Nephron (organoid): Measurements from ENCODE around the gene ADAP2.

Experiments used
- H3K27ac Mint-ChIP-seq, 3 experiments: 2 replicates each; pipeline ENCODE4 v1.8.0; 2020; ENCODE audit warnings: mixed read lengths in 3 of 3, mild to moderate bottlenecking in 2 of 3, moderate library complexity in 1 of 3
- H3K27me3 Mint-ChIP-seq: 2 replicates; pipeline ENCODE4 v1.8.0; 2021; ENCODE audit warnings: low read depth, mild to moderate bottlenecking, moderate library complexity, mixed read lengths
- H3K36me3 Mint-ChIP-seq: 2 replicates; pipeline ENCODE4 v1.8.0; 2020; ENCODE audit warnings: low read depth, mixed read lengths
- H3K4me1 Mint-ChIP-seq: 2 replicates; pipeline ENCODE4 v1.8.0; 2020; ENCODE audit warnings: mixed read lengths
- H3K4me3 Mint-ChIP-seq, 3 experiments: 2 replicates each; pipeline ENCODE4 v1.8.0; 2020; ENCODE audit warnings: mild to moderate bottlenecking in 3 of 3, mixed read lengths in 3 of 3, moderate library complexity in 2 of 3
- H3K9me3 Mint-ChIP-seq: 2 replicates; pipeline ENCODE4 v1.8.0; 2020; ENCODE audit warnings: mixed read lengths
- CTCF ChIP-seq, 3 experiments: fragments of 200-600 bp; sonication (generic); IDR thresholded peaks; one replicate each; pipeline ENCODE4 v1.5.0; 2021; ENCODE audit warnings: antibody characterized with exemption in 3 of 3; ENCODE audit not compliant: unreplicated experiment in 3 of 3

ADAP2 gene

GRCh38 chr17:31002047-31002446 is 80.3 kb downstream of the ADAP2 start:
- H3K36me3 Mint-ChIP-seq: peaks cover 67% of the 10 kb centered on the region
- H3K9me3 Mint-ChIP-seq: no peaks in the 10 kb centered on the region
- no peaks in the 10 kb centered on the region for H3K27me3 Mint-ChIP-seq
- TF ChIP-seq CTCF (IDR thresholded peaks at IDR 0.05; ENCODE audit: unreplicated experiment in 3 of 3): no peak
- H3K4me1 Mint-ChIP-seq: no peaks in the 10 kb centered on the region
- H3K4me3 Mint-ChIP-seq: no peak overlapping the region
- no peak overlapping the region for H3K27ac Mint-ChIP-seq

GRCh38 chr17:31003225-31003866 is 81.6 kb downstream of the ADAP2 start:
- Mint-ChIP-seq H3K27ac (no peak overlapping the region), H3K36me3 (peaks cover 61% of the 10 kb centered on the region), H3K4me3 (no peak overlapping the region), H3K4me1 (peaks cover 11% of the 10 kb centered on the region), H3K27me3 (peaks cover 11% of the 10 kb centered on the region), H3K9me3 (peaks cover 2% of the 10 kb centered on the region)
- TF ChIP-seq CTCF (IDR thresholded peaks at IDR 0.05; ENCODE audit: unreplicated experiment in 3 of 3): no peak

GRCh38 chr17:31004160-31004559 is 82.4 kb downstream of the ADAP2 start:
- Mint-ChIP-seq H3K4me3 (no peak overlapping the region), H3K27ac (no peak overlapping the region), H3K9me3 (peaks cover 2% of the 10 kb centered on the region), H3K36me3 (peaks cover 54% of the 10 kb centered on the region), H3K27me3 (peaks cover 18% of the 10 kb centered on the region), H3K4me1 (peaks cover 16% of the 10 kb centered on the region)
- TF ChIP-seq CTCF (IDR thresholded peaks at IDR 0.05; ENCODE audit: unreplicated experiment in 3 of 3): no peak

GRCh38 chr17:31007695-31008373 is 86.1 kb downstream of the ADAP2 start:
- no peak for TF ChIP-seq CTCF (IDR thresholded peaks at IDR 0.05; ENCODE audit: unreplicated experiment in 3 of 3)
- peaks cover 2% of the 10 kb centered on the region for H3K9me3 Mint-ChIP-seq
- H3K36me3 Mint-ChIP-seq: peaks cover 32% of the 10 kb centered on the region
- peak overlapping the region; percentile 85 to 92 (median 88) for H3K27ac Mint-ChIP-seq
- H3K27me3 Mint-ChIP-seq: peaks cover 29% of the 10 kb centered on the region
- H3K4me3 Mint-ChIP-seq: peak overlapping the region; percentile 96 to 98 (median 98)
- H3K4me1 Mint-ChIP-seq: peaks cover 22% of the 10 kb centered on the region

GRCh38 chr17:31008374-31009041 is 86.8 kb downstream of the ADAP2 start:
- Mint-ChIP-seq H3K4me1 (peaks cover 22% of the 10 kb centered on the region), H3K9me3 (peaks cover 2% of the 10 kb centered on the region), H3K4me3 (peak overlapping the region; percentile 96 to 98 (median 98)), H3K36me3 (peaks cover 30% of the 10 kb centered on the region), H3K27ac (peak overlapping the region; percentile 88 to 98 (median 96)), H3K27me3 (peaks cover 29% of the 10 kb centered on the region)
- no peak for TF ChIP-seq CTCF (IDR thresholded peaks at IDR 0.05; ENCODE audit: unreplicated experiment in 3 of 3)
